OCI-LY7 (cell line): ENCODE measurements around the gene RIT2. TPM values are rescaled to one million over a fixed set of nuclear protein-coding genes. Genes with fewer than 3 reads are reported as not detected.

ENCODE experiments used
- BruUV-seq: library from RNA; stranded (reverse); fragments of 400-500 nt; replicated peaks from 2 replicates; lab custom pipeline; 2021; lab: Mats Ljungman, UMichigan
- CTCF ChIA-PET: fragments of 300-600 bp; sonication (Branson Sonifier 250); formaldehyde crosslinking; loops from one replicate; lab custom pipeline; 2022; ENCODE audit warnings: antibody characterized with exemption; ENCODE audit not compliant: unreplicated experiment; lab: Charles Lee
- POLR2A ChIA-PET: fragments of 300-600 bp; sonication (Branson Sonifier 250); formaldehyde crosslinking; loops from one replicate; lab custom pipeline; 2022; ENCODE audit warnings: antibody characterized with exemption; lab: Charles Lee
- DNase-seq: peaks from one replicate; pipeline ENCODE4 v3.0.0-alpha.2; 2015; ENCODE audit warnings: low spot score
- H2AFZ ChIP-seq: fragments of 200-600 bp; sonication (generic), shearing (Covaris generic); 2 replicates; pipeline ENCODE4 v1.6.1; 2014; ENCODE audit warnings: mild to moderate bottlenecking, antibody characterized with exemption, low read length, moderate library complexity
- H3K27ac ChIP-seq: fragments of 200-600 bp; sonication (generic); 2 replicates; pipeline ENCODE4 v1.5.1; 2014; ENCODE audit warnings: mixed run types, low read depth, mild to moderate bottlenecking, moderate library complexity, low read length, inconsistent platforms; ENCODE audit not compliant: poor library complexity, severe bottlenecking
- H3K36me3 ChIP-seq: fragments of 200-600 bp; sonication (generic); 2 replicates; pipeline ENCODE4 v1.6.1; 2014; ENCODE audit warnings: mild to moderate bottlenecking, antibody characterized with exemption, low read length, moderate library complexity, mixed read lengths; ENCODE audit not compliant: insufficient read depth
- H3K4me1 ChIP-seq: fragments of 200-600 bp; sonication (generic); 2 replicates; pipeline ENCODE4 v1.5.1; 2014; ENCODE audit warnings: mild to moderate bottlenecking, low read length; ENCODE audit not compliant: insufficient read depth, poor library complexity, severe bottlenecking
- H3K4me2 ChIP-seq: fragments of 200-600 bp; sonication (generic); 2 replicates; pipeline ENCODE4 v1.6.1; 2014; ENCODE audit warnings: mild to moderate bottlenecking, low read length
- H3K4me3 ChIP-seq: fragments of 200-600 bp; sonication (generic); 2 replicates; pipeline ENCODE4 v1.5.1; 2014; ENCODE audit warnings: mild to moderate bottlenecking, low read depth, low read length; ENCODE audit not compliant: poor library complexity, severe bottlenecking
- H3K79me2 ChIP-seq: fragments of 200-600 bp; sonication (generic); 2 replicates; pipeline ENCODE4 v1.6.1; 2016; ENCODE audit warnings: low read depth, mild to moderate bottlenecking, low read length, moderate library complexity, mixed read lengths; ENCODE audit not compliant: insufficient read depth
- H3K9me2 ChIP-seq: fragments of 200-600 bp; sonication (generic); 2 replicates; pipeline ENCODE4 v1.6.1; 2016; ENCODE audit warnings: mild to moderate bottlenecking, low read length, mixed read lengths; ENCODE audit not compliant: insufficient read depth
- H3K9me3 ChIP-seq: fragments of 200-600 bp; sonication (generic); 2 replicates; pipeline ENCODE4 v1.6.1; 2014; ENCODE audit warnings: mild to moderate bottlenecking, mixed run types, low read length, mixed read lengths
- H4K20me1 ChIP-seq: fragments of 200-600 bp; sonication (generic); 2 replicates; pipeline ENCODE4 v1.6.1; 2014; ENCODE audit warnings: mild to moderate bottlenecking, antibody characterized with exemption, low read length, moderate library complexity, mixed read lengths; ENCODE audit not compliant: insufficient read depth
- CTCF ChIP-seq: fragments of 200-600 bp; sonication (generic); conservative IDR thresholded peaks from 2 replicates; pipeline ENCODE4 v1.5.1; 2014; ENCODE audit warnings: mild to moderate bottlenecking, antibody characterized with exemption, low read length, moderate library complexity, mixed read lengths
- EZH2phosphoT487 ChIP-seq: fragments of 200-600 bp; sonication (generic); IDR thresholded peaks from 2 replicates; pipeline ENCODE4 v1.6.1; 2018; ENCODE audit warnings: low read depth, borderline replicate concordance, mild to moderate bottlenecking, mixed run types, antibody characterized with exemption, low read length, moderate library complexity, mixed read lengths
- intact Hi-C: fragments of 100-400 bp; cut with micrococcal nuclease; formaldehyde crosslinking; loops from one replicate; pipeline ENCODE4 v1.10.0; 2022; ENCODE audit not compliant: unreplicated experiment
- total RNA-seq, 2 experiments: library from RNA; depleted of rRNA in 1 of 2; stranded (reverse); fragments of >200 nt in 1 of 2; shearing (Covaris generic) in 1 of 2; gene quantifications; 2 replicates each; pipeline ENCODE4 v1.2.3, GENCODE V29; 2014 to 2022

RIT2 gene
- total RNA-seq, 2 experiments from 2014 or later = not detected

- no peaks in the 10 kb centered on the region for H4K20me1 ChIP-seq
- POLR2A ChIA-PET = no interaction called here
- no peak for DNase-seq
- no peak overlapping the region for H3K4me3 ChIP-seq
- H3K4me2 ChIP-seq = no peak overlapping the region
- H3K4me1 ChIP-seq = no peaks in the 10 kb centered on the region
- H3K36me3 ChIP-seq = no peaks in the 10 kb centered on the region
- no peak overlapping the region for H2AFZ ChIP-seq
- H3K9me3 ChIP-seq = no peaks in the 10 kb centered on the region
- CTCF ChIA-PET = no interaction called here
- H3K9me2 ChIP-seq = no peaks in the 10 kb centered on the region
- H3K79me2 ChIP-seq = no peaks in the 10 kb centered on the region
- H3K27ac ChIP-seq = no peak overlapping the region
- TF ChIP-seq CTCF (no peak), EZH2phosphoT487 (no peak)
- BruUV-seq = no TSS peak
- intact Hi-C loops = no loop called here
These were observed 164.8 kb downstream of the RIT2 start for GRCh38 chr18:42950732-42951131.

DNA sequence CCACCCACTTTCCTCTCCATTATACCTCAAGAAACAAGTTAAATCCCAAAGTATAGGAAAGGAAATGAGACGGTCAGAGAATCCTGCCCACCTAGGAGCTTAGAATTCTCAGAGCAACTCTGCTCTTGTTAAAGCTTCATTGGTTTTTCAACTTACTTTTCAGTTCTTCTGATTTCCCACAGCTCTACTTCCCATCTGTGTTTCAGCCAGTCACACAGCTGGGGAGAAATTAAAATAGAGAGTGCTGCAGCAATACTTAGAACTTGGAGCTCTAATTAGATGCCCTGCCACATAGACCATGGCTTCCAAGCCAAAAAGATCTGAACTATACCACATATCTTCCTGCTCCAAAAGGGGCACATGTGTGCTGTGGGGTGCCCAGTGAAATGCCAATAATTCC lies 166.7 kb downstream of the RIT2 start:
- H3K9me3 ChIP-seq = no peaks in the 10 kb centered on the region
- no peak overlapping the region for H2AFZ ChIP-seq
- ChIA-PET CTCF (no interaction called here), POLR2A (no interaction called here)
- no peak for DNase-seq
- no peak overlapping the region for H3K4me2 ChIP-seq
- no TSS peak for BruUV-seq
- intact Hi-C loops = no loop called here
- no peaks in the 10 kb centered on the region for H4K20me1 ChIP-seq
- no peak for TF ChIP-seq EZH2phosphoT487
- no peak for TF ChIP-seq CTCF
- no peaks in the 10 kb centered on the region for H3K4me1 ChIP-seq
- H3K4me3 ChIP-seq = no peak overlapping the region
- H3K79me2 ChIP-seq = no peaks in the 10 kb centered on the region
- H3K9me2 ChIP-seq = no peaks in the 10 kb centered on the region
- no peaks in the 10 kb centered on the region for H3K36me3 ChIP-seq
- H3K27ac ChIP-seq = no peak overlapping the region

DNA sequence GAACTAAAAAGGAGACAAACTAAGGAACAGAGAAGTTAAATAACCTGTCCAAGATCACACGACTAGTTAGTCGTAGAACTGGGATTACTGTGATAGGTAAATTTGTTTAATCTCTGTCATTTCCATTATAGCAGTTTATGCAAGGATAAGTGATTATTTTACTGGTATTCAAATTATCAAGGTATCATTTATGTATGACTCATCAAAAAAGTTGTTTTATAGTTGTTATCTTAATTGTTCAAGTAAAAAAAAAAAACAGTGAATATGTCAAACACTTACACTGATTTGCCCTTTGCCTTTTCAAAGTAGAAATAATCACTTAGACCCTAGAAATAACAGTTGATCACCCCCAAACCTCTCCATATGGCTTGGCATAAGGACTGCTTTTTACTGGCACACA lies 173.6 kb downstream of the RIT2 start:
- Histone ChIP-seq H3K79me2 (no peaks in the 10 kb centered on the region), H3K4me3 (no peak overlapping the region), H2AFZ (no peak overlapping the region), H3K36me3 (no peaks in the 10 kb centered on the region), H3K27ac (no peak overlapping the region), H4K20me1 (no peaks in the 10 kb centered on the region), H3K4me2 (no peak overlapping the region), H3K4me1 (no peaks in the 10 kb centered on the region), H3K9me3 (no peaks in the 10 kb centered on the region), H3K9me2 (no peaks in the 10 kb centered on the region)
- DNase-seq = no peak
- no TSS peak for BruUV-seq
- intact Hi-C loops = no loop called here
- ChIA-PET CTCF (no interaction called here), POLR2A (interaction anchor here (0.6 kb wide), 1 partner anchor 646 kb away, joined by 3 read pairs; no protein-coding TSS in a partner anchor)
- TF ChIP-seq CTCF = no peak
- no peak for TF ChIP-seq EZH2phosphoT487
